Gastroesophageal sphincter (tissue), 4 donors: ENCODE results near the gene RTN4RL1. TPM values are rescaled to one million over a fixed set of nuclear protein-coding genes. Genes with fewer than 3 reads are reported as not detected.

Experiments
- ATAC-seq: fragments of 150-250 bp; one replicate; pipeline ENCODE4 v1.9.1; 2016; ENCODE audit warnings: mild to moderate bottlenecking, moderate library complexity
- H3K27ac ChIP-seq, 4 donors: fragments of 200-600 bp; sonication (generic) in 3 of 4; 1 replicate in 3 of 4; 2 replicates in 1 of 4; pipeline ENCODE4 v1.5.1; 2016 to 2019
- H3K27me3 ChIP-seq: fragments of 200-600 bp; sonication (generic); one replicate; pipeline ENCODE4 v1.5.1; 2019
- H3K36me3 ChIP-seq, 2 donors: fragments of 200-600 bp; sonication (generic); one replicate each; pipeline ENCODE4 v1.5.1; 2019; ENCODE audit warnings: control low read depth in 1 of 2
- H3K4me1 ChIP-seq, 3 donors: fragments of 200-600 bp; sonication (generic); 1 replicate in 2 of 3; 2 replicates in 1 of 3; pipeline ENCODE4 v1.5.1; 2016 to 2019; ENCODE audit warnings: control low read depth in 2 of 3
- H3K4me3 ChIP-seq, 2 donors: fragments of 200-600 bp; sonication (generic); one replicate each; pipeline ENCODE4 v1.5.1; 2019; ENCODE audit warnings: mild to moderate bottlenecking in 1 of 2, moderate library complexity in 1 of 2
- H3K9me3 ChIP-seq, 3 donors: fragments of 200-600 bp; sonication (generic); one replicate each; pipeline ENCODE4 v1.5.1; 2017 to 2019; ENCODE audit warnings: control low read depth in 2 of 3
- EP300 ChIP-seq: sonication (generic); formaldehyde crosslinking; IDR thresholded peaks from one replicate; pipeline ENCODE4 v1.6.1; 2017; ENCODE audit warnings: antibody characterized with exemption, mild to moderate bottlenecking
- POLR2A ChIP-seq, 2 donors: fragments of 450-650 bp; IDR thresholded peaks; one replicate each; pipeline ENCODE4 v1.6.1; 2017; ENCODE audit warnings: antibody characterized with exemption in 2 of 2, mild to moderate bottlenecking in 2 of 2, moderate library complexity in 1 of 2
- POLR2AphosphoS5 ChIP-seq: sonication (generic); formaldehyde crosslinking; IDR thresholded peaks from one replicate; pipeline ENCODE4 v1.6.1; 2017; ENCODE audit warnings: antibody characterized with exemption
- WGBS, 2 donors: methylation state at CpG; one replicate each; pipeline ENCODE4 v1.1.5; 2018; ENCODE audit warnings: low coverage in 1 of 2; 5-methylcytosine and 5-hydroxymethylcytosine counted together
- total RNA-seq, 4 donors: library from RNA; depleted of rRNA; stranded (reverse); fragments of >200 nt; gene quantifications; one replicate each; pipeline ENCODE4 v1.1.0, GENCODE V29; 2016
- TF ChIP-seq, protein P1 (sequence below), 4 experiments: fragments of 200-600 bp in 2 of 4; fragments of 450-650 bp in 2 of 4; sonication (generic) in 1 of 4; IDR thresholded peaks; one replicate each; pipeline ENCODE4 v1.5.1; 2017 to 2019; ENCODE audit warnings: antibody characterized with exemption in 4 of 4, mild to moderate bottlenecking in 2 of 4, moderate library complexity in 2 of 4

The RTN4RL1 gene
- total RNA-seq, 4 donors from 2014 or later = 0.58 to 0.81 (median 0.72) TPM; not detected in 1

DNA sequence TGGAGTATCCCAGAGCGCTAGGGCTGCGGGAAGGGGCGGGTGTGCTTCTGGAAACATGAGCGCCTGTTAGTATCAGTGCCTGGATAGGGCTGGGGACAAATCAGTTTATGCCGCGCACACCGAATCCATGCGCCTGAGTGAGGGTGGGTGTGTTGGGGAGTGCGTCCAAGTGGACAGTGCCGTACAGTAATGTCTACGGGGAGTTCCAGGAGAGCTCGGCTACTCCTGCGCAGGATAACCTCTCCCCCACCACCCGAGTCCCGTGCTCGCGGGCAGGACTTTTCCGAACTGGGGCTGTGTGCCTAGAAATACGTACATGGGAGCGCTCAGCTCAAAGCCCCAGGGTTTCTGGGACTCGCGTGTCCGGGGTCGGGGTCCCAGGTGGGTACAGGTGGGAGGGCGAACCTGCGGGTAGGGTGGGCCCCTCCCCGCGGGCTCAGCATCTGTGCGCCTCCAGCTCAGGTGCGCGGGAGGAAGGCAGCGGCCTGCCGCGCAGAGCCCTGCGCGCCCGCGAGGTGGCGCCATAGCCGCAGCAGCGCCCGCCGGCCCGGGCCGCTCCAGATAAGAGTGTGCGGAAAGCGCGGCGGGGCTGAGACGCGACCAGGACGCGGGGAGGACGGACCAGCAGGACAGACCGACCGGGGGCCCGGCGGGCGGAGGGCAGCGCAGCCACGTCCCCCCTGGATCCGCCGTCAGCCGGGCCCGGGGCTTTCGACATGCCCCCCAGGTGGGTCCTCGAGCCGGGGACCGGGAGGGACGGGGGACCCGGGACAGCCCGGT is 29.6 kb upstream of the RTN4RL1 start, which contains the start of gene HIC1:
HIC1 (plus strand) TSS at position 592 of the 780 bp plus-strand sequence. CDS start 1,588 bp downstream, outside the sequence.
- peak; percentile 54 for ATAC-seq
- Histone ChIP-seq H3K27me3 (peaks cover 74% of the 10 kb centered on the region), H3K27ac (peak within 1 kb of the TSS; percentile 77 to 95 (median 89)), H3K4me3 (peak within 1 kb of the TSS; percentile 42 to 77), H3K4me1 (peaks cover 0 to 87% (median 18%) of the 10 kb centered on the region in 3 donors), H3K36me3 (peaks cover 0 to 23% of the 10 kb centered on the region in 2 donors), H3K9me3 (no peaks in the 10 kb centered on the region)
- TF ChIP-seq, protein P1, sequence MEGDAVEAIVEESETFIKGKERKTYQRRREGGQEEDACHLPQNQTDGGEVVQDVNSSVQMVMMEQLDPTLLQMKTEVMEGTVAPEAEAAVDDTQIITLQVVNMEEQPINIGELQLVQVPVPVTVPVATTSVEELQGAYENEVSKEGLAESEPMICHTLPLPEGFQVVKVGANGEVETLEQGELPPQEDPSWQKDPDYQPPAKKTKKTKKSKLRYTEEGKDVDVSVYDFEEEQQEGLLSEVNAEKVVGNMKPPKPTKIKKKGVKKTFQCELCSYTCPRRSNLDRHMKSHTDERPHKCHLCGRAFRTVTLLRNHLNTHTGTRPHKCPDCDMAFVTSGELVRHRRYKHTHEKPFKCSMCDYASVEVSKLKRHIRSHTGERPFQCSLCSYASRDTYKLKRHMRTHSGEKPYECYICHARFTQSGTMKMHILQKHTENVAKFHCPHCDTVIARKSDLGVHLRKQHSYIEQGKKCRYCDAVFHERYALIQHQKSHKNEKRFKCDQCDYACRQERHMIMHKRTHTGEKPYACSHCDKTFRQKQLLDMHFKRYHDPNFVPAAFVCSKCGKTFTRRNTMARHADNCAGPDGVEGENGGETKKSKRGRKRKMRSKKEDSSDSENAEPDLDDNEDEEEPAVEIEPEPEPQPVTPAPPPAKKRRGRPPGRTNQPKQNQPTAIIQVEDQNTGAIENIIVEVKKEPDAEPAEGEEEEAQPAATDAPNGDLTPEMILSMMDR (IDR thresholded peaks at IDR 0.05) = peak in 3 of 4 experiments; percentile 99
- TF ChIP-seq EP300 (no peak), POLR2AphosphoS5 (peak; percentile 86), POLR2A (IDR thresholded peaks at IDR 0.05) (peak; percentile 91 to 94)
- WGBS, 2 donors = no CpG with 5 or more reads among the region's 72 CpGs

DNA sequence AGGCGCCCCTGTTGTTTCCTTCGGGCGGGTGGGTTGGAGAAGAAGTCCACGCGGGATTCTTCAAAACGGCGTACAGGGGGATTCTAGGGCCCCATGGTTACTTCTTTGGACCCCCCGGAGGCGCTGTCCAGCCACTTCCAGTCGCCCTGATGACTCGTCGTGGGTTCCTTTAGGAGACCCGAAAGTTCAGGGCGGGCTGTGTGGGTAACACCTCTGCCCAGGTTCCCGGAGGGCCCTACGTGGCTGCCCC is 29.1 kb upstream of the RTN4RL1 start:
- WGBS, 2 donors = 0% methylated on average over 1 of the region's 16 CpGs; no CpG with 5 or more reads in 1 of the 2 donors
- H3K27ac ChIP-seq = peak overlapping the region; percentile 10 to 95 (median 89)
- peak overlapping the region; percentile 27 to 77 for H3K4me3 ChIP-seq
- H3K36me3 ChIP-seq = peaks cover 0 to 18% of the 10 kb centered on the region in 2 donors
- TF ChIP-seq EP300 = no peak
- TF ChIP-seq, protein P1 (IDR thresholded peaks at IDR 0.05) = no peak
- no peak for TF ChIP-seq POLR2AphosphoS5
- TF ChIP-seq POLR2A (IDR thresholded peaks at IDR 0.05) = no peak
- peaks cover 0 to 87% (median 16%) of the 10 kb centered on the region in 3 donors for H3K4me1 ChIP-seq
- H3K9me3 ChIP-seq = no peaks in the 10 kb centered on the region
- ATAC-seq = no peak
- peaks cover 74% of the 10 kb centered on the region for H3K27me3 ChIP-seq

DNA sequence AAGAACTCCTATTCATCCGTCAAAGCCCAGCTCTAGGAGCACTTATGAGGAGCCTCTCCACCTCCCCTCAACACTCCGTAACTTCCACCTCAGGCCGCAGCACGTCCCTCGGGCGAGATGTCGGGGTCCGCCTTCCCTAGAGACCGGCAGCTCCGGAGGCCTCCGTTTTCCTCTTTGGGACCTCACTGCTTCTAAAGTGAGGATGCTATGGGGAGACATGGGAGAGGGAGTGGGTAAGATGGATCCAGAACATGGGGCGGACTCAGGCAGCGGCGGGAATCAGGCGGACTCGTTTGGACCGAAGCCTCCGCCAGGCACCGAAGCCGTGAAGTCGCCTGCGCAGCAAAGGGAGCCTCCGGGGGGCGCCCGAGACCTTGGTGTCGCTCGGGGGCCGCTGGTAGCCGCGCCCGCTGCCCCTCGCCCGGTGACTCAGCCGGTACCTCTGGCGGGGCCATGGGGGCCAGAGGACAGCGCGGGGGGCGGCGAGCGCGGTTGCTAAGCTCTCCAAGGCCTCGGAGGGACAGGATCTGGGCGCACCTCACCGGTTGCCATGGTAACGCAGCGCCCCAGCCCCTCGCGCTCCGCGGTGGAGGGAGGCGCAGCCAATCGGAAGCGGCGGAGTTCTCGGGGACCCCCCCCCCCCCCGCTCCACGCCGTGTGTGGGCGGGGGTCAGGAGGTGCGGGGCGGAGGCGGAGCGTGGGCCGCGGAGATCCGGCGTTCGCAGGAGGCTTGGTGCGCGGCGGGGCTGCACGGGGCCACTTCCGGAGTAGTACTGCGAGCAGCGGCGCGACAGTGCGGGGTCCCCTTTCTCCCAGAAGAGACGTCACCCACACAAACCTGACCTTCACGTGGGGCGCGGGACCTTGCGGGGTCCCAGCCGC is 28.5 kb upstream of the RTN4RL1 start:
- Histone ChIP-seq H3K4me1 (peaks cover 0 to 87% (median 16%) of the 10 kb centered on the region in 3 donors), H3K27me3 (peaks cover 69% of the 10 kb centered on the region), H3K4me3 (peak overlapping the region; percentile 27 to 77), H3K36me3 (peaks cover 0 to 18% of the 10 kb centered on the region in 2 donors), H3K27ac (peak overlapping the region; percentile 10 to 95 (median 89)), H3K9me3 (no peaks in the 10 kb centered on the region)
- WGBS, 2 donors = 23 to 50% methylated on average over 1 to 3 of the region's 84 CpGs
- peak; percentile 22 for ATAC-seq
- TF ChIP-seq, protein P1 (IDR thresholded peaks at IDR 0.05) = peak in 3 of 4 experiments; percentile 64 to 83 (median 76)
- TF ChIP-seq POLR2A (IDR thresholded peaks at IDR 0.05) = no peak

- Histone ChIP-seq H3K36me3 (peaks cover 0 to 8% of the 10 kb centered on the region in 2 donors), H3K9me3 (no peaks in the 10 kb centered on the region), H3K4me1 (peaks cover 0 to 73% (median 16%) of the 10 kb centered on the region in 3 donors), H3K27ac (peak overlapping the region in 2 of 4 donors; percentile 67 to 77), H3K4me3 (no peak overlapping the region), H3K27me3 (peaks cover 54% of the 10 kb centered on the region)
- TF ChIP-seq POLR2AphosphoS5 (no peak), EP300 (no peak), POLR2A (IDR thresholded peaks at IDR 0.05) (no peak)
- TF ChIP-seq, protein P1 (IDR thresholded peaks at IDR 0.05) = no peak
- WGBS, 2 donors = 55 to 65% methylated on average over 9 to 12 of the region's 14 CpGs
- no peak for ATAC-seq
Observed at GRCh38 chr17:2051933-2052559, 26.9 kb upstream of the RTN4RL1 start.
